K562 (cell line): ENCODE measurements around the gene A1BG. TPM values are rescaled to one million over a fixed set of nuclear protein-coding genes. Genes with fewer than 3 reads are reported as not detected.

ENCODE experiments used
- CHD2 ChIP-seq: IDR thresholded peaks from 2 replicates; pipeline ENCODE4 v1.6.1; 2011; ENCODE audit warnings: low read depth, low read length
- FOXA3 ChIP-seq, 2 experiments: fragments of 450-650 bp in 1 of 2; sonication (generic) in 1 of 2; formaldehyde crosslinking; IDR thresholded peaks in 1 of 2; conservative IDR thresholded peaks in 1 of 2; 2 replicates each; pipeline versions ENCODE4 v1.4.0 to v1.8.0; 2020 to 2022; ENCODE audit warnings: mild to moderate bottlenecking in 2 of 2, missing genetic modification reagents in 1 of 2
- KAT7 ChIP-seq: sonication (generic); formaldehyde crosslinking; IDR thresholded peaks from 2 replicates; pipeline ENCODE4 v1.8.0; 2022; ENCODE audit warnings: missing genetic modification reagents, mild to moderate bottlenecking, borderline replicate concordance
- NFE2L1 ChIP-seq: fragments of 450-650 bp; IDR thresholded peaks from 2 replicates; pipeline ENCODE4 v1.6.1; 2016; ENCODE audit warnings: missing genetic modification characterization, low read depth, mild to moderate bottlenecking, missing compliant biosample characterization, moderate library complexity, borderline replicate concordance
- NFYB ChIP-seq: IDR thresholded peaks from 2 replicates; pipeline ENCODE4 v1.6.1; 2011; ENCODE audit warnings: mild to moderate bottlenecking, moderate library complexity; ENCODE audit not compliant: insufficient read length; ENCODE audit errors: extremely low read depth
- REST ChIP-seq, 2 experiments: fragments of 450-650 bp; formaldehyde crosslinking in 1 of 2; IDR thresholded peaks; 2 replicates each; pipeline versions ENCODE4 v1.4.0 to v1.6.1; 2014 to 2020; ENCODE audit warnings: mild to moderate bottlenecking in 2 of 2, borderline replicate concordance in 1 of 2, low read depth in 1 of 2
- SLC30A9 ChIP-seq: fragments of 250-450 bp; sonication (Bioruptor Pico); IDR thresholded peaks from 2 replicates; pipeline ENCODE4 v1.8.0; 2022; ENCODE audit warnings: mild to moderate bottlenecking, moderate library complexity
- SMC3 ChIP-seq: conservative IDR thresholded peaks from 2 replicates; pipeline ENCODE4 v1.6.1; 2011; ENCODE audit warnings: low read depth, low read length, improper control_type of control experiment; ENCODE audit not compliant: insufficient read depth
- SNRNP70 ChIP-seq: fragments of 200-400 bp; formaldehyde crosslinking; optimal IDR thresholded peaks from 2 replicates; pipeline ENCODE3; 2017; ENCODE audit warnings: low read depth, low read length
- SRF ChIP-seq, 2 experiments: fragments of 250-450, 450-650 bp in 1 of 2; sonication (Bioruptor Pico) in 1 of 2; sonication (generic) in 1 of 2; formaldehyde crosslinking; IDR thresholded peaks; 2 replicates each; pipeline versions ENCODE4 v1.5.0 to v1.5.1; 2020 to 2022; ENCODE audit warnings: mild to moderate bottlenecking in 1 of 2, missing genetic modification reagents in 1 of 2
- TAF7 ChIP-seq: fragments of 450-650 bp; IDR thresholded peaks from 2 replicates; pipeline ENCODE4 v1.6.1; 2016; ENCODE audit warnings: missing genetic modification characterization, missing compliant biosample characterization
- TEAD1 ChIP-seq, 2 experiments: fragments of 450-650 bp in 1 of 2; sonication (generic) in 1 of 2; formaldehyde crosslinking; IDR thresholded peaks; 2 replicates each; pipeline versions ENCODE4 v1.4.0 to v1.8.0; 2020 to 2022; ENCODE audit warnings: mild to moderate bottlenecking in 2 of 2, missing genetic modification reagents in 1 of 2
- YY1 ChIP-seq, 3 experiments: IDR thresholded peaks; 2 replicates each; pipeline ENCODE4 v1.6.1; 2011; ENCODE audit warnings: low read length in 2 of 3, mild to moderate bottlenecking in 2 of 3, moderate library complexity in 2 of 3, borderline replicate concordance in 1 of 3, control low read depth in 1 of 3, low read depth in 1 of 3; ENCODE audit not compliant: insufficient read depth in 3 of 3, insufficient replicate concordance in 2 of 3, control insufficient read depth in 1 of 3, insufficient read length in 1 of 3; ENCODE audit errors: extremely low read depth in 1 of 3
- ZC3H8 ChIP-seq: fragments of 450-650 bp; IDR thresholded peaks from 2 replicates; pipeline ENCODE4 v1.6.1; 2017
- ZNF639 ChIP-seq, 2 experiments: fragments of 200-800 bp in 1 of 2; sonication (Bioruptor generic) in 1 of 2; sonication (generic) in 1 of 2; formaldehyde crosslinking in 1 of 2; IDR thresholded peaks in 1 of 2; conservative IDR thresholded peaks in 1 of 2; 2 replicates each; pipeline versions ENCODE4 v1.5.0 to v1.6.1; 2016 to 2020; ENCODE audit warnings: missing compliant biosample characterization in 1 of 2, missing genetic modification characterization in 1 of 2, missing genetic modification reagents in 1 of 2
- polyA plus RNA-seq, 8 experiments: library from polyadenylated mRNA; depleted of rRNA in 4 of 8; stranded (reverse) in 5 of 8; unstranded in 3 of 8; fragments of >200 nt; fragmentation: Nextera tagmentation in 2 of 8; fragmentation: Illumina TruSeq in 1 of 8; extraction: Ambion mirVana in 2 of 8; extraction: Trizol in 1 of 8; gene quantifications; 2 replicates each; pipeline versions ENCODE4 v1.2.1 to v1.2.3, GENCODE V29; 2011 to 2014; ENCODE audit warnings: inconsistent platforms in 1 of 8, missing spikeins in 1 of 8
- total RNA-seq, 7 experiments: library from RNA; depleted of rRNA in 6 of 7; stranded (reverse); fragments of >200 nt in 6 of 7; fragmentation: Illumina TruSeq in 2 of 7; extraction: Trizol in 2 of 7; gene quantifications; 2 replicates each; pipeline versions ENCODE4 v1.2.1 to v1.2.3, GENCODE V29; 2011 to 2021; ENCODE audit warnings: low replicate concordance in 1 of 7

A1BG gene
- total and polyA plus RNA-seq, 9 of the 15 experiments (the other 6 are each of a cell fraction or from before 2014, with no cell fraction given), result 0.10 to 19.8 (median 2.6) TPM

GRCh38 chr19:58386576-58387337 is 33.5 kb upstream of the A1BG start, which contains the start of gene RPS5 (continued):
- TF ChIP-seq REST (IDR thresholded peaks at IDR 0.05; ENCODE audit: borderline replicate concordance) (no peak; the same call in 1 of the 2 replicates), REST (CRISPR knock-in tag; IDR thresholded peaks at IDR 0.05; ENCODE audit: low read depth) (no peak), KAT7 (peak; percentile 93; the same call in 1 of the 2 replicates), FOXA3 (CRISPR knock-in tag; conservative IDR thresholded peaks at IDR 0.05 in 1 of 2, IDR thresholded peaks at IDR 0.05 in 1 of 2) (peak in 1 of 2 experiments; percentile 77; a peak in 1 of 4 replicates), ZC3H8 (no peak), YY1 (IDR thresholded peaks at IDR 0.05; ENCODE audit: borderline replicate concordance in 1 of 3, control insufficient read depth in 1 of 3, extremely low read depth in 1 of 3, insufficient read depth in 3 of 3, insufficient read length in 1 of 3, insufficient replicate concordance in 2 of 3, low read depth in 1 of 3, low read length in 2 of 3) (peak in 2 of 3 experiments; percentile 25 to 45), SRF (CRISPR knock-in tag; IDR thresholded peaks at IDR 0.05) (peak in 1 of 2 experiments; percentile 77; a peak in 1 of 4 replicates), TEAD1 (CRISPR knock-in tag; IDR thresholded peaks at IDR 0.05) (peak in 1 of 2 experiments; percentile 65; a peak in 1 of 4 replicates), NFYB (peak; percentile 42), SMC3 (0 out of 2 replicates have a peak, but pooled peaks have one; percentile 4), CHD2 (peak; percentile 68), TAF7 (tag) (peak; percentile 96), SNRNP70 (no peak), ZNF639 (CRISPR knock-in tag; conservative IDR thresholded peaks at IDR 0.05 in 1 of 2, IDR thresholded peaks at IDR 0.05 in 1 of 2) (peak in 1 of 2 experiments; percentile 57; a peak in 1 of 4 replicates), NFE2L1 (tag) (no peak), SLC30A9 (CRISPR knock-in tag) (no peak)
